Measurements from ENCODE around the gene YBEY.
"Not testable (repeated sequence)": the region's sequence is repeated elsewhere in the genome, so short reads cannot be mapped to it uniquely, and the experiment has no call there.

The YBEY gene, protein sequence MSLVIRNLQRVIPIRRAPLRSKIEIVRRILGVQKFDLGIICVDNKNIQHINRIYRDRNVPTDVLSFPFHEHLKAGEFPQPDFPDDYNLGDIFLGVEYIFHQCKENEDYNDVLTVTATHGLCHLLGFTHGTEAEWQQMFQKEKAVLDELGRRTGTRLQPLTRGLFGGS

DNA sequence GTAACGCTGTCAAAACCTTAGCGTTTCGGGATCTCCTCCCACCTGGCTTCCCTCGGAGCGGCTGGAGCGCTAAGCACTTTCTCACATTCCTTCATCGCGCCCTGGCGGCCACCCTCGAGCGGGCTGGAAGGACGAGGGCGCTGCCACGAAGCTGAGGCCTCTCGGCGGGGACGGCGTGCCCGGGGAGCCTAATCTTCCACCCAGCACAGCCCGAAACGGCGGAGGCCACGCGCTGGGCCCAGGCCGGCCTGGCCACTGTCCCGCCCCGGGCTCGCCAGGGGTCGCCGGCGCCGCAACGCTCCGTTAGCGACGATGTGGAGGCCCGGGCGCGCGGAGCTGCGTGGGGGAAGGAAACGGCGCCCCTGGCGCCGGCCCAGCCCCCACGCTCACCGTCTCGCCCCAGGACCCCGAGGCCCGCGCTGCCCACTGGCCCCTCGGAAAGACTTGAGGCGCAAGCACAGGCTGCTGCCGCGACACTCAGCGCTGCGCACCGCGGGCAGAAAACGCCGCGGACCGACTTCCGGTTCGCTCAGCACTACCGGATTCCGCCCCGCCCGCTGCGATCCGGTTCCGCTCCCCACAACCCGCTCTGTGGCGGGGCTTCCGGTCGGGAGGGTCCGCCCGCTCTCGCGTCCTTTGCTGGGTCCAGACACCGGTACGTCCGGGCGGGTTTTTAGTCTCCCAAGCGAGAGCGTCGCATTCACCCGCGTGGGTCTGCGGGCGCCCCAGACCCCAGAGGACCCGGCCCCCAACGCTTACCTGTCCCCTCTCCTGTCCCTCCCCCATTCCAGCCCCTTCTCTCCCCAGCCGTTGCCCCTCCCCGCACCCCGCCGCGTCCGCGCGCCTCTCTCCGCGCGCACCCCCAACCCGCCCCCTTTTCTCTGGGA, at the start of gene YBEY:
TSS of gene YBEY (plus strand) at position 582 of the 887 bp plus-strand sequence. CDS start 572 bp downstream, outside the sequence.
- DNase-seq (ENCODE audit: low read depth in 1 of 2, low spot score in 1 of 2) = peak; percentile 78 to 80

DNA sequence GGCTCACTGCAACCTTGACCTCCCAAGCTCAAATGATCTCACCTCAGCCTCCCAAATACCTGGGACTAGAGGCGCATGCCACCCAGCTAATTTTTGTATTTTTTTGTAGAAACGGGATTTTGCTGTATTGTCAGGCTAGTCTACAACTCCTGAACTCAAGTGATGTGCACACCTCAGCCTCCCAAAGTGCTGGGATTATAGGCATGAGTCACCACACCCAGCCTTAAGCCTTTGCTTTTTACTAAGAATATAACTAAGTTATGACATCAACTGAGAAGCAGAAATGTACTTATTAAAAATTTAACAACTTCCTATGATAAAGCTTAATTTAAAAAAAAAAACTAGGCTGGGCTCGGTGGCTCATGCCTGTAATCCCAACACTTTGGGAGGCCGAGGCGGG, 48.7 kb upstream of the YBEY start:
- DNase-seq (ENCODE audit: low read depth in 1 of 2, low spot score in 1 of 2) = no peak

DNA sequence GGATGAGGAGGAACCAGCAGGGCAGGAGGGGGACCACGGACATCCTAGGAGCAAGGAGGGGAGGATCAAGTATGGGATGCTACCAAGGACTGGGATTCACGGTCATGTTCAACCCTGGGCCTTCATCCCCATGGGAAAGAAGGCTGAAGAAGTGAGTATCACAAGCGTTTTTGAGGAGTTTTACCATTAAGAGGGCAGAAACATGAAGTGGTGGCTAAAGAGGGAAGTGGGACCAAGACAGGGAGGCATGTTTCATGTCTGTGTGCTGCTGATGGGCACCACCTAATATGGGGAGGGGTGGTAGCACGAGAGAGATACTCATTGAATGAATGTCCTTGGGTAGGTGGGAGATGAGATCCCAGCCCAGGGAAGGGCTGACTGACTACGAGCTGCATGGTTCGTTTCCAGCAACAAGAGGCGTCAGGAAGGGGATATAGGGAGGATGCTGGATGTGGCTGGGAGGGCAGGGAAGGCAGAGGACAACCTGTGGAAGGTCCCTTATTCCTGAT, 46.3 kb upstream of the YBEY start:
- DNase-seq (ENCODE audit: low read depth in 1 of 2, low spot score in 1 of 2) = no peak

DNA sequence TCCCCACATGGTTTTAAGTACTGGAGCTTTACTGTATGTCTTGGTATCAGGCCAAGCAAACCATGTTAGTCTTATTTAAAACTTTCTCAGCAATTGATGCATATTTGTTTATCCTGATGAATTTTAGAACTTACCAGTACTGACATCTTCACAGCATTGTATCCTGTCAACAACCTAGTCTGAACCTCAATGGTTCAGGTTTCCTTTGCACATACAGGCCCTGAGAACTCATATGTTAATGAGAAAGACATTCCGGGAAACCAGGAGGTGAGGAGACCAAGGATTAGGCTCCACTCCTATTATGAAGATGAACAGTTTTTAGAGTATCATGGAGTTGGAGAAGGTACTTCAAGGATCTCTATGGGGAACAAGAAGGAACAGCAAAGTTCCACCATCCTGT, 44.6 kb upstream of the YBEY start:
- DNase-seq (ENCODE audit: low read depth in 1 of 2, low spot score in 1 of 2) = not testable (repeated sequence)

DNA sequence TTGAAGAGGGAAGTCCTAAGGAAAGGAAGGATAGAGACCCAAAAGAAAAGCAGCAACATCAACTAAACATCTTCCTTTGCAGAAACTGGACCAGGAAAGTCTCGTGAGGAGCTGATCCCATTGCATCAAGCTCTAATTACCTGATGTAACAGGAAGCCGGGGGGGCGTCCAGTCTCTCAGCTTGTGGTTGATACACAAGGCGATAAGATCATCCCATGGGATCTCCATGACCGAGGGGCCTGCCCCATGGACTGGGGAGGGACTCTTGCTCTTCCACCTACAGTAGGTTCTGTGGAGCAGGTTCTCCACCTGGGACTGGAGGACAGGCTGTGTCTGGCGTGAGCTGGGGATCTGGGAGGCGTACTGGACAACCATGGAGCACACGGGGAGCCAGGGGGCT, 42.8 kb upstream of the YBEY start:
- no peak for DNase-seq (ENCODE audit: low read depth in 1 of 2, low spot score in 1 of 2)

DNA sequence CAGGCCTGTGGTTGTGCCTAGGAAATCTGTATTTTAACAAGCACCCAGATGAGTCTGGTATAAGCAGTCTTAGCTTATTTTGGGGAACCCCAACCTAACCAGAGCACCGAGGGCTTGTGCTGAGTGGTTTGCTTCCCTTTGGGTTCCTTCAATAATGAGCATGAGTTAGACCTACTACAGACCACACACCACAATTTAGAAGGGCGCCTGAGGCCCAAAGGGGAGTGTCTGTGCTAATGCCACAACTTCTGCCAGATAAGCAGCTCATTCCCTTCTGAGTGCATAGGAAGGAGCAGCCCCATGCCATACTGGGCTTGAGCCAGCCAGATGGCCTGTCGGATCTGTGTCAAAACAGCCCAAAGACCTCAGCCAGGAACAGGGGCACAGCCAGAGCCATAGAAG, 42.2 kb upstream of the YBEY start:
- no peak for DNase-seq (ENCODE audit: low read depth in 1 of 2, low spot score in 1 of 2)

DNA sequence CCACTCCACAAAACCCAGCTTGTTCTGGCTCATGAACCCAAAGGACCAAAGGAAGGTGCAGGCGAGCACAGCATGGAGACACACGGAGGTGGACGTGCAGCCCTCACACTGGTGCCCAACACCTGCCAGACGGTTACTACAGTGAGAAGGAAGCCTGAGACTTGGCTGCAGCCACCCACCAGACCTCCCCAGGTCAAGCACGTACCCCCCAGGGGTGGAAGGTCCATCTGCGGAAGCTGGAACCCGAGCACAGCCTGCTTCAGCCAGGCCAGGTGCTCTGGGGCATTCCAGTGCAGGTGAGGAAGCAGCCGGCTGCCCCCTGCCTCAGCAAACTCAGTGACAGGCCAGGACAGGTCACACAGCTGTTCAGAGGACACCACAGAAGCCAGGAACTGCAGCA, 41.5 kb upstream of the YBEY start:
- DNase-seq (ENCODE audit: low read depth in 1 of 2, low spot score in 1 of 2) = no peak

DNA sequence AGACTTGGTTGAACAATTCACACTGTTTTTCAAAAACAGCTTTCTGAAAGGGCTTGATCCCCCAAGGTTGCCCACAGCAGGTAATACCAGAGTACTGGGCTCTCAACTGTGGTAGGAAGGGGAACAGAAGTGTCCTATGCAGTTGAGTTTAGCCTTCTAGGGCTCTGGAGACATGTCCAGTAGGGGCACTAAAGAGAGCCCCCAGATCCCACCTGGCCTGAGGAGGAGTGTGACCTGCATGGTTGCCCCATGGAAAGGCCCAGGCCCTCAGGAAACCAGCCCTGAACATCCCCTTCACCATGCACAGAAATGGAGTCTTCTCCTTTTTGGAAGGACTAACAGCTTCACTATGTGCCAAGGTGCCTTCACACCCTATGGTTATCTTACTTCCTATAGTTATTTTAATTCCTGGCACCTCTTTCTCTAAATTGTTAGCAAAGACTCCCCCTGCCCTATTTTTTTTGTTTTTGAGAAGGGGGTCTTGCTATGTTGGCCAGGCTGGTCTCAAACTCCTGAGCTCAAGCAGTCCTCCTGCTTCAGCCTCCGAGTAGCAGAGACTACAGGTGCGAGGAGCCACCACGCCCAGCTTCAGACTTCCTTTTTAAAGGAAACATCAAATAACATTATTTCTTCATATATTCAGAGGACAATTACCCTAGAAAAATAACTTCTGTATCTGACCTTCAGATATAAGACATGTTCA, 40.8 kb upstream of the YBEY start:
- DNase-seq (ENCODE audit: low read depth in 1 of 2, low spot score in 1 of 2) = no peak

DNA sequence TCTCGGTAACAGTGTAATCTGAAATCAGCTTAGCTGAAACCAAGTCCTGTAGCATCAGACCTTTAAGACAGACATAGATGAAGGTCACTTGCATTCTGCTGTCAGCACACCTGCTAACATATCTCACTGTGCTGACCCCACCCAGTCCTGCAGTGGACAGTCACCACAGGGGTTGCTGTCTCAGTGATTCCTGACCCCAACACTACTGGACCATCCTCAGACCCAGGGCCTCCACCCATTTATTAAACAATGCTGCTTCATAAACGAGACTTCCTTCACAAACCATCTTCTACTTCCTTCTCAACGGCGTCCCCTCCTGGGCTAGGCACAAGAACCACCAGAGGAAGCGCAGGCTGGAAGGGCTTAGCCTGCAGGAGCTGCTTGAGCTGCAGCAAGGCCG, 39.8 kb upstream of the YBEY start:
- DNase-seq (ENCODE audit: low read depth in 1 of 2, low spot score in 1 of 2) = no peak

DNA sequence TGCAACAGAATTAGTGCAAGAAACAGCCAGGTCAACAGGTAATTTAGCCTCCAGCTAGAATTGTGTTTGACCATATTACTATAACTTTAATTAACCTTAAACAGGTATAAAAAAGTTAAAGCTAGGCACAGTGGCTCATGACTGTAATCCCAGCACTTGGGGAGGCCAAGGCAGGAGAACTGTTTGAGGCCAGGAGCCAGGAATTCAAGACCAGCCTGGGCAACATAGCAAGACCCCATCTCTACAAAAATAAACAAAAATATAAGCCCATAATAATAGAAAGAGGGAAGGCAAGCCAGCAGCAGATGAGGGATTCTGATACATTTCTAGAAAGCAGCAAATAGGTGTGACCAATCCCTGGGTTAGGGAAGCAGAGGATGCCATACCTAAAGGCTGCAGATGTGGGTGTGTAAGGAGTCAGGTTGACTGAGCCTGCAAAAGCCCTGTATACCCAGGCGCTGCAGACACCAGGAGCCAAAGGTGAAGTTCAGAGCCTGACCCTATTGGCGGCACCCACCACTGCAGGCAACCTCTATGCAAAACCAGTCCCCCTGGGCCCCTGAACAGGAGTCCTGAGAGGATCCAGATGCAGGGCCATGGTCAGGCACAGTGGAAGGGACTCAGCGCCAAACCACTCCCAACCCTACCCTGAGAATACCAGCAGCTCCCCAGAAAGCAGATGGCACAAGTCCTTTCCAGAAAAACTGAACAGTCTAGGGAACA, 38.3 kb upstream of the YBEY start:
- DNase-seq (ENCODE audit: low read depth in 1 of 2, low spot score in 1 of 2) = no peak

DNA sequence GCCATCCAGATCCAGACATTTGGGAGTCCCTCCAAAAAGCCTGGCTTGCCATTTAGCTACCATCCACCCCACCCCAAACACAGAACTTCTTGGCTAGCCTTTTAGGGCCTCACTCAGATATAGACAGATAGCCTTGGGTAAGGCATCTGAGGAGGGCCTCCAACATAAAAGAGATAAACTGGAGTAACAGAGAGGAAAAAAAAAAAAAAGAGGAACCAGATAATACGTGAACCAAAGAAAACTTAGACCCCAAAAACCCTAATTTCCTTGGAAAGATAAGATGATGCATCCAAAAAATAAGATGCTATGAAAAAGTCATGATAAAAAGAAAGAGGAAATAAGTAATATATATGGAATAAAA, 37.7 kb upstream of the YBEY start:
- DNase-seq (ENCODE audit: low read depth in 1 of 2, low spot score in 1 of 2) = no peak

DNA sequence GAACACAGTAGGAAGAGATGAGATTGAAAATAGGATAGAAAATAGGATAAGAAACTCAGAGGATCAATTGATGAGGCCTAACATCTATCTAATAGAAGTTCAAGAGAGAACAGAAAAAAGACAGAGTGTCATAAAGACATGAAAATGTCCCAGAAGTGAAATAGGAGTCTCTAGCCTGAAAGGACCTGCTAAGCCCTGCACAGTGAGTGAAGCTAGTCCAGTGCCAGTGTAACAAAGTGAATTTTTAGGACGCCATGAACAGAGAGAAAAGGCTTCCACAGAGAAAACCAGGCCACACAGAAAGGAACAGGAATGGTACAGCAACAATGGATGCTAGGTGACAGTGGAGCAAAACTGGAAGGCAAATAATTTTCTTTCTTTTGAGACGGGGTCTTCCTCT, 37.3 kb upstream of the YBEY start:
- no peak for DNase-seq (ENCODE audit: low read depth in 1 of 2, low spot score in 1 of 2)

DNA sequence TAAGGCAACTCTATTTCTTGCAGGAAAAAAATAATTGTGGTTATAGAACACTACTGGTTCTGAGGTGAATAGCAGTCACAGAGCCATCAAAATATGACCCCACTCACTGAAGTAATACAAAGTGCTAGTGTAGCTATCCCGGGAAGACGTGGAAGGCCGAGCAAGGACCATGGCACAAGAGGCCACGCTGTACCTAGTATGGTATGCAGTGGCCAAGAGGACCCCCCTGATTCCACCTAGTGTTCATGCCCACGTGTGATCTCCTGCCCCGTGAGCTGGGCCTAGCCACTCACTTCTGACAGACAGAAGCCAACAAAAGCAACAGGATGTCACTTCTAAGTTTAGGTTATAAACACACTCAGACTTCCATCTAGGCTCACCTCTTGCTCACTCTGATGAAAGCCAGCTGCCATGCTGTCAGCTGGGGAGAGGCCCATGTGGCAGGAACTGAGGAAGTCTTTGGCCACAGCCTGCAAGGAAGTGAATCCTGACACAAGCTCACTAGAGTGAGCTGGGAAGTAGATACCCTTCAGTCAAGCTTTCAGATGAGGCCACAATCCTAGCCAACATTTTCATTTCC, 35.9 kb upstream of the YBEY start:
- no peak for DNase-seq (ENCODE audit: low read depth in 1 of 2, low spot score in 1 of 2)

DNA sequence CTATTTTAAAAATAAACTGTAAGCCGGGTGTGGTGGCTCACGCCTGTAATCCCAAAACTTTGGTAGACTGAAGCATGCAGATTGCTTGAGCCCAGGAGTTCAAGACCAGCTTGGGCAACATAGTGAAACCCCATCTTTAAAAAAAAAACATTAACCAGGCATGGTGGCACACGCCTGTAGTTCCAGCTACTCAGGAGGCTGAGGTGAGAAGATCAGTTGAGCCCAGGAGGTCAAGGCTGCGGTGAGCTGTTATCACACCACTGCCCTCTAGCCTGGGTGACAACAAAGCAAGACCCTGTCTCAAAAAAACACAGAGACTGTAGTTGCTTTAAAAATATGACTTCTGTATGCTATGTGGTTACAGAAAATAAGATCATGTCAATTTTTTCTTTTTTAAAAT, 33.3 kb upstream of the YBEY start:
- no peak for DNase-seq (ENCODE audit: low read depth in 1 of 2, low spot score in 1 of 2)

DNA sequence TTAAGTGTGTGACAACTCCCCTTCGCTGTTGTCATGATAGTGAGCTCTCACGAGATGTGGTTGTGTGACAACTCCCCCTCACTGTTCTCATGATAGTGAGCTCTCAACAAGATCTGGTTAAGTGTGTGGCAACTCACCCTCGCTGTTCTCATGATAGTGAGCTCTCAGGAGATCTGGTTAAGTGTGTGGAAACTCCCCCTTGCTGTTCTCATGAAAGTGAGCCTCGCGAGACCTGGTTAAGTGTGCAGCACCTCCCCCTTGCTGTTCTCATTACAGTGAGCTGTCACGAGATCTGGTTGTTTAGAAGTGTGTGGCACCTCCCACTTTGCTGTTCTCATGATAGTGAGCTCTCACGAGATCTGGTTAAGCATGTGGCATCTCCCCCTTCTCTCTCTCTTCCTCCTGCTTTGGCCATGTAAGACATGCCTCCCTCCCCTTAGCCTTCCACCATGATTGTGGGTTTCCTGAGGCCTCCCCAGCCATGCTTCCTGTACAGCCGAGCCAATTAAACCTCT, 32.5 kb upstream of the YBEY start:
- DNase-seq (ENCODE audit: low read depth in 1 of 2, low spot score in 1 of 2) = peak in 1 of 2 donors; percentile 41

DNA sequence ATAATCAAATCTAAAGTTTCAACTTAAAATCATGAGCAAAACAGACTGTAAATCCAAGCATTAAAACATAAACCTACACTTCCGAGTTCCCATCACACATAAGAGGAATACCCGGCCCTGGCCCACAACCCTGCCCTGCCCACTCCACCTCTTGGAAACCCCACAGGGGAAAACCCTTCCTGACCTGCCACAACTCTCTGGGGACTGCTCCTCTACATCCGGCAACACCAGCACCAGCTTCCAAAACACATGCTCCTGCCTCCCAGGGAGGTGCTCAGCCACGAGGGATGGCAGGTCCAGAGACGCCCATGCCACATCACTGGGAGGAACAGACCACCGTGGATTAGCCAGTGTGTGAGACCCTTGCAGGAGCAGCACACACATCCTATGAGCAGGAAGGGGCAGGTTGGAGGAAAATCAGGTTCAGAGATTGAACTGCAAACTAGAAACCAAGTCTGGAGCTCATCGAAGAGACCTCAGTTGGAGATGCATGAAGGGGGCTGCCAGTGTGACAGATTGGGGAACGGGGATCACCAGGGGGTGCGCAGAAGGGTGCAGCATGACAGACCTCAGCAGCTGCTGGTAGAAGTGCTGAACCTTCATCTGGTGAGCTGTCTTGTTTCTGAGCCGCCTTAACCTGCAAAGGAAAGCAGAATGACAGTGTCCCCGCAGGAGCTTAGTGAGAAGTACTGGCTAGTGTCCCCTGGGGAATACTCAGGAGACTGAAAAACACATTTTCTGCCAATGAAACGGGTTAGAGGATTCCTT, 31.8 kb upstream of the YBEY start:
- no peak for DNase-seq (ENCODE audit: low read depth in 1 of 2, low spot score in 1 of 2)

DNA sequence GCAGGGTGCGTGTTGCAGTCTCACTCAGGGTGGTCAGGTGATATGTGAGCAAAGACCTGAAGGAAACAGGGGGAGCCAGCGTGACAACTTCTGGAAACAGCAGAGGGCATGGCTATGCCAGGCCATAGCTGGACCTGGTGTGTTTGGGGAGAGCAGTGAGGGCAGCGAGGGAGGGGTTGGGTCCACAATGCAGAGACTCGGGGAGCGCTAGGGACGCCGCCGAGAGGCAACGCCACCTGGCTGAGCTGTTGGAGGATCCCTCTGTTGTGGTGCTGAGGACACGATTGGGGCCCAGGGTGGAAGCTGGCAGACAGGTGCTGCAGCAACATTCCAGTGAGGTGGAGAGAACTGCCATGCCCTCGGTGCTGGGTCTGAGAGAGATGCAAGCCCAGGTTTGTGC, 31.0 kb upstream of the YBEY start:
- DNase-seq (ENCODE audit: low read depth in 1 of 2, low spot score in 1 of 2) = no peak

DNA sequence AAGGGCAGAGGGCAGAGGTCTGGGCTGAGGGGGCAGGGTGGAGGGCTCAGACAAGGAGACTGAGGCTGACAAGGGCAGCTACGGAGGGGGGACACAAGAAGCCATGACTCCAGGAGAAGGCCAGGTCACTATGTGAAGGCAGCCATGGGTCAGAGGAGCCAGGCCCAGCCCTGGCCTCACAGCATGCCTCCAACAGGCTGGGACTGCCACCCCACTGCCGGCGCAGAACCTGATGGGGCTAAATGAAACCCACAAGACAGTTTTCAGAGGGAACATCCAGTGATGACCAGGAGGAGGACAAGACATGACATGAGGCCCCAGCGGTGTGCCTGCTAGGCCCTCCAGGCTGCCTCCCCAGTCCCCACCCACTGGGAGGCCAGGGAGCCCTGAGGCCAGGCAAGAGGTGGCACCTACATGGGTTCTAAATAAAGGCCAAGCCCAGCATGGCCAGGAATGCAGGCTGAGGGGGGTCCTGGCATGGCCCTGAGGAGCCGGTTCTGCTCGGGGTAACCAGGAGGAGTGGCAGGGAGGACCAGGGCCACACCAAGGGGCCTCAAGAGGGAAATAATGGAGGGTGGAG, 30.3 kb upstream of the YBEY start:
- DNase-seq (ENCODE audit: low read depth in 1 of 2, low spot score in 1 of 2) = no peak

DNA sequence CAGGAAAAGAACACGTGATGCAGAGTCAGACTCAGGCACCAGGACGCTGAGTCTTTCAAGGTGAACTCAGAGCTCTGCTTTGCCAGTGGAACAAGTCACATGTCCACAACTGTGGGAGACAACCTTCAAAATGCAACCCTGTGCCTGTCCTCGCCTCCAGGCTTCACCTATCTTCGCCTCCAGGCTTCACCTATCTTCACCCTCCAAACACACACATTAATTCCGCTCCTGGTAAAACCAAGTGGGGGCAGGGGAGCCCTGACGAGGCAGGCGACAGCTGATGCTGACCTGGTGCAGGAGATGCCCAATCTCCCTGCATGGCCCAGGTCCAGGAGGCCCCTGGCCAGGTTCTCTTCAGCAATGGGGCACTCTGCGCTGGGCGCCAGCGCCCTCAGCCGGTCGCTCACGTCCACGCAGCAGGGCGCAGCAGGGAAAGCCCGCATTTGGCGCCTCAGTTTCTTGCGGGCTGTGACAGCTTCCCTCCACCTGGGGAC, 29.6 kb upstream of the YBEY start:
- DNase-seq (ENCODE audit: low read depth in 1 of 2, low spot score in 1 of 2) = no peak
